ENCODE results near the gene TEAD1. TPM values are rescaled to one million over a fixed set of nuclear protein-coding genes. Genes with fewer than 3 reads are reported as not detected.

The TEAD1 gene
- total RNA-seq, 1 experiment from 2014 or later = 58.0 TPM

DNA sequence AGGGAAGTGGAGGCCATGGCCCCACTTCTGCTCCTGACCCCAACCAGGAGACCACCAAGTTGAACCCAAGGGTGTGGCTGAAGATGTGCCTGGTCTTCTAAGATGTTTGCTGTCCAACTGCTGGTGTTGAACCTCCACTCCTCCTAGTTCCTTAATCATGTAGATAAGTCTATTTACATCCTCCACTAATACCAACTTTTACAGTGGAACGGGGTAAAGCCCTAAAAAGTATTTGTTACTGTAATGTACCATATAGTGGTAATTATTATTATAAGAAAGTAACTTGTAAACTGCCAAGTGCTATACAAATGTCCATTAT, 315.9 kb downstream of the TEAD1 start:
- no peak for DNase-seq
- Histone ChIP-seq H3K4me3 (ENCODE audit: insufficient read depth, low read depth, low read length) (no peak overlapping the region), H3K27me3 (ENCODE audit: control insufficient read depth, insufficient read depth, low read length) (no peaks in the 10 kb centered on the region), H3K36me3 (replicated peaks; ENCODE audit: control insufficient read depth, insufficient read depth, low read length) (no peaks in the 10 kb centered on the region)

DNA sequence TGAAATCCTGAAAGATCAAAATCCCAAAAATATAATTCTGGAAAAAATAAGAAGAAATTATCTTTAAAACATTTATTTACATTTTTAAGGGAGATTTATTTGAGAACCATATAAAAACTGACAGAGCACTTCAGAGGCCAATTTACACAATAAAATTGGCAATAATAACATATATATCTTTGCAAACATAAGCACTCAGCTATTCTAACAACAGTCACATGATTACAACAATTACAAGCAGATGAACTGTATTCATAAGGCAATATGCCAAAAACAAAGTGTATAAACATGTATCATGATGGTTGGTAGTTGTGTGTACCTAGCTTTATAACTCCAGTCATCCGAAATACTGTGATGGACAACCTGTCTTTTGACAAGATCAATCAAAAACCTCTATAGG, 317.2 kb downstream of the TEAD1 start:
- H3K4me3 ChIP-seq (ENCODE audit: insufficient read depth, low read depth, low read length) = no peak overlapping the region
- H3K36me3 ChIP-seq (replicated peaks; ENCODE audit: control insufficient read depth, insufficient read depth, low read length) = no peaks in the 10 kb centered on the region
- no peak for DNase-seq

DNA sequence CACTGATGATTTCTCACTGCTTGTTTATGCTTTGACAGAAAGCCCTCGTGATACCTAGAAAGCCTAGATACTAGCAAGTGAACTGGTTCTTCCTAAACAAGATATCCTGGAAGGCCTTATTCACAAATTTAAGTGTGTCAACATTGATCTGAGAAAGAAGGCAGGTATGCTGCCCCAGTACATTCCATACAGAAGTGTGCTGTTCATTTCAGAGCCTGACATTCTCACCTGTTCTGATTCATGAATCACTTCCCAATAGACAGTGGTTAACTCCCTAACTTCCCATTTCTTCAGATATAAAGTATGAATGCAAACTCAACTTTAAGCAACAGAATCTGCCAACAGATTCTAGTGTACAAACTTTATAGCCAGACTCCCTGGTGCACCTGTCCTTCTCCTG, 319.4 kb downstream of the TEAD1 start:
- Histone ChIP-seq H3K36me3 (replicated peaks; ENCODE audit: control insufficient read depth, insufficient read depth, low read length) (no peaks in the 10 kb centered on the region), H3K27me3 (ENCODE audit: control insufficient read depth, insufficient read depth, low read length) (no peaks in the 10 kb centered on the region), H3K4me3 (ENCODE audit: insufficient read depth, low read depth, low read length) (no peak overlapping the region)
- DNase-seq = no peak

More for the DNA sequence above, 317.2 kb downstream of the TEAD1 start:
- no peaks in the 10 kb centered on the region for H3K27me3 ChIP-seq (ENCODE audit: control insufficient read depth, insufficient read depth, low read length)

All from H7 (cell line).